Measurements from ENCODE around the gene RNF157. TPM values are rescaled to one million over a fixed set of nuclear protein-coding genes. Genes with fewer than 3 reads are reported as not detected.

Gene RNF157
- total RNA-seq = 18.5 TPM
- long read RNA-seq, full-length matches to known transcripts = 5 of 28 reads
- long read RNA-seq, partial matches to known transcripts = 7 of 28 reads
- long read RNA-seq, other reads (novel, unspliced or antisense) = 16 of 28 reads

DNA sequence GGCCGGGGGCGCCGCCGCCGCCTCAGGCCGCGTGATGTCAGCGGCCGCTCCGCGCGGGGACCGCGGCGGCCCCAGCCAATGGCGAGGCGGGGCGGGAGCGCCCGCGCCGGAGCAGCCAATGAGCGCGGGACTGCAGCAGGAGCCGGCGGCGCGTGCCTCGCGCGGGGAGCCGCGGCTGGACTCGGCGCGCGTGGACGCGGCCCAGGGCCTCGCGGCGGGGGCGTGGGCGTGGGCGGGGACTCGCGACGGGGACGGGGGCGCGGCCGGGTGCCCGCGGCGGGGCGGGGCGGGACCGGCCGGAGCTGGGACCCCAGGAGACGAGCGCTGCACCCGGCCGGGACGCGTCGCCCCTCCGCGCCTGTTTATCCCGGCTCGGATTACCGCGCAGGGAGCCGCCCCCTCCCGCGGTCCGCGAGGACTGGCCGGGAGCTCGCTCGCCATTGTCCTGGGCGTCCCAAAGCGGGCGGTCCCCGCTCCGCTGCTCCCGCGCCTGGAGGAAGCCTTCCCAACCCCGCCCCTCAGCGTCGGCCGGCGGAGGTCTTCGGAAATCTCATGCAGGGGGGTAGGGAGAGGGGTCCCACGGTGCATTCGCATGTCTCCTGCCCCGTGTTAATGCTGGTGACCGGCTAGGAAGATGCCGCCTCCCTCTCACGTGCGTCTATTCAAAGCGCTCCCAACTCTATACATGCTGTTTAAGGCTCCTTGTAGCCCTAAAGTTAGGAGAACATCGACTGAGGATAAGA lies at the start of gene RNF157:
TSS of gene RNF157 (minus strand) at position 33 of the 743 bp plus-strand sequence. CDS start 253 bp downstream, outside the sequence.
- intact Hi-C loops (cut with DNase I) = no loop called here
- ATAC-seq (ENCODE audit: poor library complexity) (peak; percentile 88), DNase-seq (peak; percentile 82)

DNA sequence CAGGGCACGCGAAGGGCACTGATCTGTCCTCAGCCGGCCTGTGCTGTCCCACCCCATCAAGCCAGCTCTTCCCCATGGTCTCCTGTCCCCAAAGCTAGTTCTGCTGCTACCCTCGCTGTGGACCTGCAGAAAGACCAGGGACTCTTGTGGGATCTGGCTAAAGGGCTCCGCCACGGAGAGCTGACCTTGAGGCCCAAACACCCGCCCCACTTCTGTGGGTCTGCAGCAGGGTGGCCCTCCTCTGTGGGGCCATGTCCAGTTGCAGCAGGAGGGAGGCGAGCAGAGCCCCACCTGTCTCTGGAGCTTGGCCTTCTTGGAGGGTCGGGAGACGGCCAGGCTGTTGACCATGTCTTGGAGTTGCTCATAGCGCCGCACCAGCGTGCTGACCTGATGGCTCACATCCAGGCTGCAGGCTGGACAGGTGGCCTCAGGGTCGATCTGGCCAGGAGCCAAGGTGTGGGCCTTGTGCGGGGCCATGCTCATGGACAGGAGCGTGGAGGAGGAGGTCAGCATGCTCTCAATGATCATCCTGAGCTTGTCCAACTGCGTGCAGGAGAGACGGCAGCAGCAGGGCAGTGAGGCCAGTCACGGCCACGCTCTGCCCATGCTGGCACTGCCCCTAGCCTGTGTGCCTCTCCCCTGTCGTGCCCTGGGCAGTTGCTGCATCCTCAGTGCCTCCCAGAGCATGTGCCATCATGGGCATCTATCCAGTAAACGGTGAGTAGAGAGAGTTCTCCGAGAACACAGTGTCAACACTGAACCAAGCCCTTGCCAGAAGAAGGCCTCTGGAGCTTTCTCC lies 41.5 kb upstream of the RNF157 start:
- no peak for DNase-seq
- ATAC-seq (ENCODE audit: poor library complexity) = peak; percentile 61
- intact Hi-C loops (cut with DNase I) = no loop called here

DNA sequence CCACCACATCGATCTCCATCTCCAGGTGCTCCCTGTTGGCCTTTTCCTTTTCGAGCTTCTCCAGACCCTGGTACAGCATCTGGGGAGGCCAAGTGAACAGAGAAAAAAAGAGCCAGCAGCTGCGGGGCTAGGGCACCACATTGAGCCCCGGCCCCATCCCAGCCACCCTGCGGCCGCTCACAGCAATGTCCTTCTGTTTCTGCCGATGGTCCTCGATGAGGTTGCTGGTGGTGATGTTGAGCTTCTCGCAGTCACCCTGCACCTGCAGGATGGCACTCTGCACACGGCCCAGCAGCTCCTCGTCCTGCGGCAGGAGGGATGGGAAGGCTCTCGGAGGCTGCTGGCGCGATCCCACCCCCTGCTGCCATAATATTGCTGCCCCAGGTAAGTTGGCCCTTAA lies 40.4 kb upstream of the RNF157 start:
- no peak for DNase-seq
- intact Hi-C loops (cut with DNase I) = no loop called here
- no peak for ATAC-seq (ENCODE audit: poor library complexity)

DNA sequence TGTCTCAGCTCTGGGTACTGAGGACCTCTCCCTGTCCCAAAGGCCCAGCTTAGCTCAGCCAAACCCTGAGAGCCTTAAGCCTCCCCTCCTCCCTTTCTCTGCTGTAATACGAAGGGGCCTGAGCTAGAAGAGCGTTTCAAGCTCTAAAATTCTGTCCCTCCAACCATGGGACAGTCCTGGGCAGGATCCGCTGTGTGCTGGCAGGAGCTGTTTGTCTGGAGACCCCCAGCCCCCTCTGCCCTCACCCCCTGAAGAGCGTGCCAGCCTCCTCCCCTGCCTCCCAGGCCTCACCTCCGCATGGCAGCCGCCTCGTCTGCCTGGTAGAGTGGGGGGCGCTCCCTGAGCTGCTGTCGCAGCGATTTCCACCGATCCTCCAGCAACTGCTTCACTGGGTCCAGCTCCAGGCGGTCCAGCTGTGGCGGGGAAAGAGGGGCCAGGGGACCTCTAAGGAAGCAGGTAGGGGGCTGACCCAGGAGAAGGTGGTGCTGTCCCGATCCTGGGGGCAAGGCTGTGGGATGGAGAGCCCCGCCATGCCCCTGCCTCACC lies 39.5 kb upstream of the RNF157 start:
- intact Hi-C loops (cut with DNase I) = loop anchor here (2.0 kb wide), 1 partner anchor 159 kb away; no protein-coding TSS in a partner anchor
- no peak for DNase-seq
- no peak for ATAC-seq (ENCODE audit: poor library complexity)

DNA sequence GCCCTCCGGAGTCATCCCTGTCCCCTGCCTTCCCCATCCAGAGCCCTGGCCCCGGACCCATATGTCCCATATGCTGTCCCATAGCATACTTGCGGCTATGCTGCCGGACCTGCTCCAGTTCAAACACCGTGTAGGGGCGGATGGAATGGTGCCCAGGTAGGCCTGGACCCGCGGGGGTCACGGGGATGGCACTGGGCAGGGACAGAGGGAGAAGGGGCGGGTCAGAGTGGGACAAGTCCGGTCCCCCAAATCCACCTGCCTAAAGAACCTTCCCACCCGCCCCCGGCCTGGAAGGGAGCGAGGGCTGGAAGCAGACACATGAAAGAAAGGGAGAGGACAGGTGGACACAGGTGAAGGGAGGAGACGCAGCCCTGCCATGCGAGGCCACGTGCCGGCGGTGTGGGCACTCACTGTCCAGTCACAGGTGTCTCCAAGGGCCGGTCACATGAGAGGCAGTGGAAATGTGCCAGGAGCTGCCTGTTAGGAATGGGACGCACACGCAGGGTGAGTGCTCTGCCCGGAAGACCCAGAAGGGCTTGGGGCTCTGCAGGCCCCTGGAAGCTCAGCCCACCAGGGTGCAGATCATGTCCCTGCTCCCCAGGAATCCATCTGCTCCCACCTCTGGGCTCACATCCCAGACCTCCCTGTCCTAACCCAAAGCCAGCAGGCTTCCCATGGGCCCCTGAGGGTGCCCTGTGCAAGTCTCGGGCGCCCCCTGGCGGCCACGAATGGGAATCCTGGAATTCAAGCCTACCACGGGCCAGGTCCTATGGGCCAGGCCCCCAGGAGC lies 38.9 kb upstream of the RNF157 start:
- DNase-seq (peak; percentile 94), ATAC-seq (ENCODE audit: poor library complexity) (peak; percentile 91)
- intact Hi-C loops (cut with DNase I) = loop anchor here (2.0 kb wide), 1 partner anchor 158 kb away; no protein-coding TSS in a partner anchor

DNA sequence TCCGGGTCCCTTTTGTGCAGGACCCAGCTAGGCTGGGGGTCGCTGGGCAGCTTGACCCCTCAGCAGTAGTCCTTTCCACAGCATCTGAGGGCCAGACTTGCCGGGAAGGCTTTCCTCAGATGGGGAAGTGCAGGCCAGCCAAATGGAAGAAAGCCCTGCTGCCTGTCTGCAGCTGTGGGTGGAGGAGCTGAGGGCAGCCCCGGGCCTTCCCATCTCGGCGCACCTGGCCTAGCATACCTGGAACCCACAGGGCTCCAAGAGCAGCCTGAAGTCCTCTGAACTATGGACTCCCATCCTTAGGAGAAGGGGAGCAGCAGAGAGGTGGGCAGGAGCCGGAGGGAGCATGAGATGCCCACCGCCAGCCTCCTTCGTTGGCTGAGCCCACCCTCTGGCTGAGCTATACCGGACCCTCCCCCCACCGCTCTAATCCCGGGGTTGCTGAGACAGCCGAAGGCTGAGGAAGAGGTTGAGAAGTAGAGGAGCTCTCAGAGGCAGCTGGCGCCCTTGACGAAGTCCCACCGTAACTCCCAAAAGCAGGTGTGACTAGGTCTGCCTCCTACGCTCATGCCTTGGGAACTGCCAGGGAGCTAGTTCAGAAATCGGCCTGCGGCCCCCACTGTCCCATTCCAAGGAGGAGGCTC lies 38.1 kb upstream of the RNF157 start:
- intact Hi-C loops (cut with DNase I) = loop anchor here (2.0 kb wide), 1 partner anchor 158 kb away; no protein-coding TSS in a partner anchor
- DNase-seq (no peak), ATAC-seq (ENCODE audit: poor library complexity) (no peak)

DNA sequence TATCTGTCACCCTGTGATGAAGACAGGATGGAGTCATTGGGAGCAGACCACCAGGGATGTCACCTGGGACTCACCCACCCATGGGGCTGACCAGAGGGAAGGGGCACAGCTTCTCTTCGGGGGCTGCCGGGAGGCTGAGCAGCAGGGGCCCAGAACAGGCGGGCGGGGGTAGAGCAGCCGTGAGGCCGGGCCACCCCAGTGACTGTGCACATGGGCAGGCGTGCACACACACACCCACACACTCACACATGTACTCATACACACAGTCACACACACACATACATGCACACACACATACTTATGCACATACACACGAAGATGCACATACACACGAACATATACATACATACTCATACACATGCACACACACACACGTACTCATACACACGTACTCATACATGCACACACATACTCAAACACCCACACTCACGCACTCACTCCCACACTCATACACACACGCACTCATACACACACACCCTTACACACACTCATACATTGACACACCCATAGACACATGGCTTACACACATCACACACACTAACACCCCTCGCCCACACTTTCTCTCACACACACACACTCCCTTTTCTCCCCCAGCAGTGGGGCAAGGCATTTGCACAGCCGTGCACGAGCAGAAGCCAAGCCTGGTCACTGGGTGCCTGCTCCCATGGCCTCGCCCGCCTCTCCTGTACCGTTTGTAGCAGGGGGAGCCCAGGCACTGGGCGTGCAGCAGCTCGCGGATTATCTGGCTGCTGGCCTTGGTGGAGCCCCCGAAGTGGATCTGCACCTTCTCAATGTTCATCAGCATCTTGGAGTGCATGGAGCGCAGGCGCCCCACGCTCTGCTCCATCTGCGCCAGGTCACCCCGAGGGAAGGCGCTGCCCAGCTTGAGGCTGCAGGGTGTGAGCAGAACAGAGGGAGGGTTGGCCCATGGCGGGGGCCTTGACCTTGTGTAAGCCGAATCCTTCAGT lies 37.3 kb upstream of the RNF157 start:
- DNase-seq (no peak), ATAC-seq (ENCODE audit: poor library complexity) (no peak)
- intact Hi-C loops (cut with DNase I) = loop anchor here (2.0 kb wide), 1 partner anchor 157 kb away; no protein-coding TSS in a partner anchor

DNA sequence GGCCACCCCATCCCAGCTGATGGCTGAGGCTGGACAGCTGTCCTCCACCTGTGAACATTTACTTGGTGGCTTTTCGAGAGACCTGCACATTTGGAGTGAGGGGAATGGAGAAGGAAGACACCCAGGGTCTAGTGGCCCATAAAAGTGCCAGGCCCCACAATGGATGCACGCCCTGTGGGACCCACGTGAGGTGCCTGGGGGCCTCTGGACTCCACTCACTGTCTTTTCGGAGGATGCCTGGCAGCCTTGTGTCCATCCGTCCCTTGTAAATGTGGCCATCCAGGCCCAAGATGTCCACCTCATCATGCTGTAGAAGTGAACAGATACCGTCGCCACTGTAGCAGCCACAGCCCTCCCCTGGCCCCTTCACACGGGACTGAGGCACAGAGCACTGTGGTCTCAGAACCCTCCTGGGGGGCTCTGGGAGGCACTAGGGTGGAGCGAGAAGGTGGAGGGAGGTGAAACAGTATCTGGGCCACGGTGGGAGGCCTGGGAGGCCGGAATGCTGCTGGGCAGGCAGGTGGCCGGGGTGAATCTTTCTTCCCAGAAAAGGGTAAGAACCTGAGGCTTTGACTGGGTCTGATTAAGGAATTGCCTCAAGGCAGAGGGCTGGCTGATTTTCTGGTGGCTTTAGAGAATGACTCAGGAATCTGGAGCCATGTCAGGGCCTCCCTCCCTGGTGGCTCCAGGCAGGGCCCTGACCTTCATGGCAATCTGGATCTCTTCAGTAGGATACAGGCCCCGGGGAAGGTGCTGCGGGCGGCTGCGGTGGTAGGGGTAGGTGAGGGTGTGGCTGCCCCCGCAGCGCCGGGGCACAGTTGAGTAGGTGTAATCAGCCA lies 36.4 kb upstream of the RNF157 start:
- DNase-seq (no peak), ATAC-seq (ENCODE audit: poor library complexity) (no peak)
- intact Hi-C loops (cut with DNase I) = no loop called here

DNA sequence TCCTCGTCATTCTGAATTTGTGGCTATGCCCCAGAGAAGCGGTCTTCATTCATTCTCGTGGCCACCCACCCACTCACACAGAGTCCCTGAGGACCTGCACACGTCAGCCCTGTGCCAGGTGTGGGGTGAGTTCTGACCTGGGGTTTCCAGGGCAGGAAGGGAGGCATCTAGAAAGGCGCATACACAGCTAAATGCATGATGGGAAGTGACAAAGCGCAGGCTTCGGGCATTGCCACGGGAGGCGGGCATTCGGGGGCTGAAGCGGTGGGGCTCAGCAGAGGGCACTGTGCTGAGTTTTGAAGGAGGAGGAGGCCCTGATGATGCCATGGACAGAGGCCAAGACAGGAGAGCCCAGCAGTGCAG lies 35.8 kb upstream of the RNF157 start:
- ATAC-seq (ENCODE audit: poor library complexity) (no peak), DNase-seq (no peak)
- intact Hi-C loops (cut with DNase I) = no loop called here

DNA sequence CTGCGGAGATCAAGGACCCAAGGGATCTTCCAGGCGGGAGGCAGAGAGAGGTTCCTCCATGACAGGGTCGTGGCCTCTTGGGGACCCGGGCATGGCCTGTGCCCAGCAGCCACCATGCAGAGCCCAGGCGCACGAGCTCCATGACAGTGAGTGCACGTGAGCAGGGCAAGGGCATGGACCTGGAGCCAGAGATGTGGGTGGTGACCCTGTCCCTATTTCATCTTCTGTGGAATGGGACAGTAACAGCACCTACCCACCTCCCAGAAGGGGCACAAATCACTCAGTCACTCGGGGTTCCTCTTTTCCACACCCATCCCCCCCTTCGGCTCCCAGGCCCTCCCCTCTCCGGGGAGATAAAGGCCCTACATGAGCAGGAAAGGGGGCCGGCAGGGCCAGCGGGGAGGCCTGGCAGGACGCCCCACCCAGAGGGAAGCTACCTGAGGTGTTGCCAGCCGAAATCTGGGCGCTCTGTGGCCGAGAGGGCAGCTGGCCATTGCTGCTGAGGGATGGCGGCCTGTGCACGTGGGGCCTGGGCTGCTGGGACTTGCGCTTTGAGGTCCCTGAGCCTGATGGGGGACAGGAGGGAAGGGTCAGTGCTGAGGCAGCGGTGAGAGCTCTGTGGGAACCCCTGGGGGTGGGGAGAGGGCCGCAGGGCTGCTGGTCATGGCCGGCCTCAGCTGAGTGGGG lies 35.2 kb upstream of the RNF157 start:
- DNase-seq (no peak), ATAC-seq (ENCODE audit: poor library complexity) (no peak)
- intact Hi-C loops (cut with DNase I) = no loop called here

DNA sequence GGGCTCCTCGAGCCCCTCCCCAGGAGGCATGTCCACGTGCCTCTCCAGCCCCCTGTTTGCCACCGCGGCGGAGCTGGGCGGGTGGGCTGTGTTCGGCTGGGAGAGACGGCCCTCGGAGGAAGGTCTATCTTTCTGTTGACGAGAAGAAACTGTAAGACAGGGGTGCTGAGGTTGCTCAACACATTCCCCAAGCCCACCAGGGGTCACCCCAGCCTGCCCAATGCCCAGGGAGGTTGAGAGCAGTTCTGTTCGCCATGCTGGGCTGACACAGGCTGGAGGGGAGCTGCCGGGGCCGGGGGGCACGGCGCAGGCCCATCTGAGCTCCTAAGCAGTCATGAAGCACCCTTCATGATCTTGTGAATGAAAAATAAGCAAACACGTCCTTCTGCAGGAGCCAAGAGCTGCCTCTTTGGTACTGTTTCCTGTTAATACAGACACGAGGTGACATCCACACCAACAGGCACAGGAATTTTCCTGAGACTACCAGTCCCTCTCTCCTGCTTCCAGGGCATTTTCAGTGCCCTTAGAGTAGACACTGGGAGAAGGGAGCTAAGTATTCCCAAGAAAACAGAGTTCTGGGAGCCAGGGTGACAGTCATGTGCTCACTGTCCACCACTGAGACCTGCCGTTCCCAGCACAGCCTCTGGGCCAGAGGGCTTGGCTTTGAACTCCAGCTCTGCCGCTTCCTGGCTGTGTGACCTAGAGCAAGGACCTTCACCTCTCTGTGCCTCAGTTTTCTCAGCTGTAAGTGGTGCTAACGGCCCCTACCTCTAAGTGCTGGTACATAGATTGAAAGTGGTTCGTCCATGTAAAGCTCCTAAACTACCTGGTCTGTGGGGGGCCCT lies 34.0 kb upstream of the RNF157 start:
- ATAC-seq (ENCODE audit: poor library complexity) (no peak), DNase-seq (no peak)
- intact Hi-C loops (cut with DNase I) = no loop called here

DNA sequence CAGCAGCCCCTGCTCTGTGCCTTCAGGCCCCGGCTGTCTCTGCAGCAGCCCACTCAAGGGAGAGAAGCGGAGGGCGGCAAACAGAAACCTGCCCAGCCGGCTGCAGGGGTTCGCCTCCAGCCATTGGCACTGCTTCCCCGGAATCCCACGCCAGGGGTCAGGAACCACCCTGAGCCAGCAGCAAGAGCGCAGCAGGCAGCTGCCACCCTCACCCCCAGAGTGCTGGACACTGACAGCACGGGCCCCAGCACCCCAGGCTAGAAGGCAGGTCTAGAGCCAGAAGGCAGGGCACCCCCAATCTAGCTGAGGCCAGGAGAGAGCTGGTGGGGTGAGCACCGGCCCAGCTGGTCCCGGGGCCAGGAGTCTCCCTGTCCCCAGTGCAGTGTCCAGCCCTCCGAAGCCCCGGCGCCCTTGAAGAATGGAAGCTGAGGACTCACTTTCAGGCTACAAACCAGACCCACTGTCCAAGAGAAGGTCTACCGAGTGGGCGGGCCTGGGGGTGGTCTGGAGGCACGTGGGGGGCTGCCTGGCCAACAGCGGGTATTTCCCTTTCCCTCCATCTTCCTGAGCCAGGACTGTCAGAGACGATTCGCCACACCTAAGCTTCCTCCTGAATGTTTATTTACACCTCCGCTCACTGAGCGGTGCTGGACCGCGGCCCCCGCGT lies 33.3 kb upstream of the RNF157 start:
- DNase-seq (no peak), ATAC-seq (ENCODE audit: poor library complexity) (no peak)
- intact Hi-C loops (cut with DNase I) = no loop called here

DNA sequence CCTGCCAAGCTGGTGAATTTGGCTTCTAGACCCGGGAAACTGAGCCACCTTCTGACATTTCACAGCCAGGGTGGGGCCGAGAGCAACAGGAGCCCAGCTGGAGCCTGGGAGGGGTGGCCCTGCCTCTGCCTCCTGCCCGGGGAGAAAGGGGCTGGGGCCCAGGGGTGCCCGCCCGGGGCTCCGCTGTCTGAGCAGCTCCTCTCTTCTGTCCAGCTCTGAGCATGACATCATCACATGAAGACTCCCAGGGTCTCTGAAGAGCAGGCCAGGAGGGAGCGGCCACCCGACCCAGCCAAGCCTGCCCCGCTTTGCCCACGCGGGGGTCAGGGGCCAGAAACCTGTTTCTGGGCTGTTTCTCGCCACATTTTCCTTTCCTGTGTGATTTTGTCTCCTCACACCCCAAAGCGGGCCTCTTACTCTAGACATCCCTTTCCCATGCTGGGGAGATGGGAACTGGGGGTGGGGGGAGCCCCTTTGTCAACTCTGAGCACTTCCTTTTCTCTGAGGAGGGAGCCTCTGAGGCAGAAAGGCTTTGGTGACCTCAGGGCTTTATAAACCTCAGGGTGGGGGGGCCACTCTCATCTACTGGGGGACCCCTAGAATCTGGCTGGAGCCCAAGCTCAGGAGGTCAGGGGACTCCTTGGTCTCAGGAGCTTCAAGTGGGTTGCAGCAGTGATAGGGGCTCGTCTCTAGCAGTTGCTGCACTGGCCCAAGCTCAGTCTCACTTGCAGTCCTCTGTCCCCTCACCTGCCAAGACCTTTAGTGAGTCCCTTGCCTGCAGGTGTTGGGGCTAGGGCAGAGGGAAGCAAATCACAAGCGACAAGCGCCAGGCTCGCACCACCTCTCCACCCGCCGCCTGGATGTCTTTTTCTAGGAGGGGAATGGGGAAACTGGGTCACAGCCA lies 32.5 kb upstream of the RNF157 start:
- intact Hi-C loops (cut with DNase I) = no loop called here
- ATAC-seq (ENCODE audit: poor library complexity) (peak; percentile 1), DNase-seq (no peak)

Data from Right ventricle myocardium superior (tissue), 1 donor.